RWPE2 (cell line): ENCODE data around the gene GDF2.
A peak's percentile ranks its signal among the peaks of the same experiment; 100 is the strongest.

ENCODE experiments used
- ATAC-seq: fragments of 200-7000 bp; cut with Tn5 transposase; 3 replicates; pipeline ENCODE4 v1.9.1; 2021; ENCODE audit warnings: low read depth
- DNase-seq: peaks from one replicate; pipeline ENCODE4 v3.0.0-alpha.2; 2020; ENCODE audit warnings: low spot score
- H3K27ac ChIP-seq: fragments of 450-650 bp; 2 replicates; pipeline ENCODE4 v1.5.1; 2017; ENCODE audit warnings: mild to moderate bottlenecking; ENCODE audit not compliant: poor library complexity, severe bottlenecking
- H3K27me3 ChIP-seq: fragments of 250-450 bp; sonication (Bioruptor Pico); 2 replicates; pipeline ENCODE4 v1.5.1; 2021; ENCODE audit warnings: mild to moderate bottlenecking, moderate library complexity; ENCODE audit not compliant: insufficient read depth, poor library complexity, severe bottlenecking
- H3K36me3 ChIP-seq: fragments of 250-450 bp; sonication (Bioruptor Pico); 2 replicates; pipeline ENCODE4 v1.5.1; 2020; ENCODE audit warnings: low read depth, mild to moderate bottlenecking, moderate library complexity
- H3K4me1 ChIP-seq: fragments of 250-450 bp; sonication (Bioruptor Pico); 2 replicates; pipeline ENCODE4 v1.5.1; 2021; ENCODE audit warnings: mild to moderate bottlenecking, moderate library complexity; ENCODE audit not compliant: insufficient read depth, poor library complexity, severe bottlenecking
- H3K4me3 ChIP-seq: fragments of 250-450 bp; sonication (Bioruptor Pico); 2 replicates; pipeline ENCODE4 v1.5.1; 2021; ENCODE audit warnings: mild to moderate bottlenecking, moderate library complexity; ENCODE audit not compliant: severe bottlenecking
- H3K9me3 ChIP-seq: fragments of 250-450 bp; sonication (Bioruptor Pico); 2 replicates; pipeline ENCODE4 v1.5.1; 2021; ENCODE audit warnings: mild to moderate bottlenecking, moderate library complexity; ENCODE audit not compliant: severe bottlenecking
- CTCF ChIP-seq: fragments of 450-650 bp; IDR thresholded peaks from one replicate; pipeline ENCODE4 v1.5.1; 2017; ENCODE audit warnings: mild to moderate bottlenecking, moderate library complexity; ENCODE audit not compliant: poor library complexity, severe bottlenecking

The GDF2 gene

GRCh38 chr10:47332371-47332770 is 10.1 kb downstream of the GDF2 start:
- Histone ChIP-seq H3K27me3 (peaks cover 11% of the 10 kb centered on the region), H3K4me1 (no peaks in the 10 kb centered on the region), H3K4me3 (no peak overlapping the region), H3K36me3 (no peaks in the 10 kb centered on the region), H3K9me3 (no peaks in the 10 kb centered on the region), H3K27ac (no peak overlapping the region)
- DNase-seq: peak; percentile 14
- no peak for TF ChIP-seq CTCF
- ATAC-seq: no peak; the same call in 2 of the 3 replicates

- peaks cover 11% of the 10 kb centered on the region for H3K27me3 ChIP-seq
- ATAC-seq (no peak), DNase-seq (no peak)
- H3K4me1 ChIP-seq: no peaks in the 10 kb centered on the region
- no peaks in the 10 kb centered on the region for H3K36me3 ChIP-seq
- no peaks in the 10 kb centered on the region for H3K9me3 ChIP-seq
- no peak overlapping the region for H3K27ac ChIP-seq
- H3K4me3 ChIP-seq: no peak overlapping the region
- TF ChIP-seq CTCF: no peak
Measured at GRCh38 chr10:47332946-47333345, 10.7 kb downstream of the GDF2 start.

- TF ChIP-seq CTCF: no peak
- ATAC-seq (no peak), DNase-seq (no peak)
- Histone ChIP-seq H3K27me3 (peaks cover 11% of the 10 kb centered on the region), H3K4me1 (no peaks in the 10 kb centered on the region), H3K36me3 (no peaks in the 10 kb centered on the region), H3K27ac (no peak overlapping the region), H3K9me3 (no peaks in the 10 kb centered on the region), H3K4me3 (no peak overlapping the region)
Measured at GRCh38 chr10:47333532-47333931, 11.3 kb downstream of the GDF2 start.

GRCh38 chr10:47334466-47335295 is 12.4 kb downstream of the GDF2 start:
- Histone ChIP-seq H3K36me3 (no peaks in the 10 kb centered on the region), H3K27ac (no peak overlapping the region), H3K4me3 (no peak overlapping the region), H3K4me1 (no peaks in the 10 kb centered on the region), H3K27me3 (peaks cover 11% of the 10 kb centered on the region), H3K9me3 (no peaks in the 10 kb centered on the region)
- ATAC-seq: no peak
- no peak for TF ChIP-seq CTCF
- DNase-seq: peak; percentile 6

- ATAC-seq (no peak), DNase-seq (peak; percentile 24)
- no peak for TF ChIP-seq CTCF
- Histone ChIP-seq H3K9me3 (no peaks in the 10 kb centered on the region), H3K27me3 (peaks cover 11% of the 10 kb centered on the region), H3K36me3 (no peaks in the 10 kb centered on the region), H3K4me1 (no peaks in the 10 kb centered on the region), H3K27ac (no peak overlapping the region), H3K4me3 (no peak overlapping the region)
Measured at GRCh38 chr10:47335906-47336305, 13.7 kb downstream of the GDF2 start.
